Measurements from ENCODE around the gene PHIP. TPM values are rescaled to one million over a fixed set of nuclear protein-coding genes. Genes with fewer than 3 reads are reported as not detected.
A peak's percentile ranks its signal among the peaks of the same experiment; 100 is the strongest.

Gene PHIP
- total and polyA plus RNA-seq, 9 of the 15 experiments (the other 6 are each of a cell fraction or from before 2014, with no cell fraction given): 8.1 to 36.3 (median 16.5) TPM

GRCh38 chr6:79004239-79004638 lies 73.8 kb downstream of the PHIP start:
- Histone ChIP-seq H3K27ac (ENCODE audit: extremely low read depth, low read depth, low read length) (no peak overlapping the region), H3K36me3 (ENCODE audit: control insufficient read depth, insufficient read depth, low read length) (peaks cover 76% of the 10 kb centered on the region), H3K27me3 (ENCODE audit: control insufficient read depth in 2 of 2, insufficient read depth in 2 of 2, low read length in 2 of 2) (no peaks in the 10 kb centered on the region), H3K4me3 (no peak overlapping the region), H4K20me1 (replicated peaks; ENCODE audit: control insufficient read depth, insufficient read depth, low read length) (no peaks in the 10 kb centered on the region), H3K4me2 (ENCODE audit: insufficient read depth, low read length) (no peak overlapping the region), H3K9me3 (replicated peaks; ENCODE audit: control insufficient read depth, insufficient read depth, low read depth, low read length) (no peaks in the 10 kb centered on the region), H3K9me1 (ENCODE audit: control insufficient read depth, insufficient read depth, low read length) (no peaks in the 10 kb centered on the region), H3K79me2 (ENCODE audit: control insufficient read depth, insufficient read depth, low read length) (no peaks in the 10 kb centered on the region), H3K4me1 (replicated peaks in 1 of 2; ENCODE audit: control insufficient read depth in 2 of 2, insufficient read depth in 2 of 2, low read length in 2 of 2) (no peaks in the 10 kb centered on the region), H2AFZ (ENCODE audit: low read depth, low read length) (no peak overlapping the region), H3K9ac (ENCODE audit: insufficient read depth in 1 of 2, low read depth in 2 of 2, low read length in 2 of 2) (no peak overlapping the region)
- FAIRE-seq (peak; percentile 66), DNase-seq (ENCODE audit: extremely low read depth in 1 of 4, low spot score in 3 of 4) (peak in 1 of 4 experiments; percentile 9), ATAC-seq (no peak)
- WGBS (ENCODE audit: insufficient coverage, low coverage, missing lambda C conversion rate): 88% methylated on average over 2 of the region's 2 CpGs
- TF ChIP-seq PKNOX1 (IDR thresholded peaks at IDR 0.05) (peak; percentile 89), CEBPZ (IDR thresholded peaks at IDR 0.05; ENCODE audit: borderline replicate concordance, low read depth, low read length) (no peak)
- intact Hi-C loops (cut with micrococcal nuclease): no loop called here
- POLR2A ChIA-PET: no interaction called here
- BruUV-seq (replicated peaks): no TSS peak
- CTCF ChIA-PET (ENCODE audit: low intra/inter-chr PET ratio): no interaction called here
- in situ Hi-C loops (cut with MboI): no loop called here

Data from K562 (cell line).